Measurements from ENCODE around the gene DYNLT5.

DNA sequence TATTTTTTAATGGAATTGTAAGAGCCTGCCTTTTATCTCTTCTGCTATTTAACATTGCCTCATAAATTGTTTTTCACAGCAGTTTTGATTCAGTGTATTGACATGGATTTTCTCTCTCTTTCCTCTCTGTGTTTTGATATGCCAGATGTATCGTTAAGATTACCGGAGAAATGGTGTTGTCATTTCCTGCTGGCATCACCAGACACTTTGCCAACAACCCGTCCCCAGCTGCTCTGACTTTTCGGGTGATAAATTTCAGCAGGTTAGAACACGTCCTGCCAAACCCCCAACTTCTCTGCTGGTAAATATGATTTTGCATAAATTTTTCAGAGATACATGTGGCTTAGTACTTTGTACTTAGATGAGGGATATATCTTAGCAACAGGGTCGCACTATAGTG, 23.1 kb upstream of the DYNLT5 start:
- TF ChIP-seq, protein P1, sequence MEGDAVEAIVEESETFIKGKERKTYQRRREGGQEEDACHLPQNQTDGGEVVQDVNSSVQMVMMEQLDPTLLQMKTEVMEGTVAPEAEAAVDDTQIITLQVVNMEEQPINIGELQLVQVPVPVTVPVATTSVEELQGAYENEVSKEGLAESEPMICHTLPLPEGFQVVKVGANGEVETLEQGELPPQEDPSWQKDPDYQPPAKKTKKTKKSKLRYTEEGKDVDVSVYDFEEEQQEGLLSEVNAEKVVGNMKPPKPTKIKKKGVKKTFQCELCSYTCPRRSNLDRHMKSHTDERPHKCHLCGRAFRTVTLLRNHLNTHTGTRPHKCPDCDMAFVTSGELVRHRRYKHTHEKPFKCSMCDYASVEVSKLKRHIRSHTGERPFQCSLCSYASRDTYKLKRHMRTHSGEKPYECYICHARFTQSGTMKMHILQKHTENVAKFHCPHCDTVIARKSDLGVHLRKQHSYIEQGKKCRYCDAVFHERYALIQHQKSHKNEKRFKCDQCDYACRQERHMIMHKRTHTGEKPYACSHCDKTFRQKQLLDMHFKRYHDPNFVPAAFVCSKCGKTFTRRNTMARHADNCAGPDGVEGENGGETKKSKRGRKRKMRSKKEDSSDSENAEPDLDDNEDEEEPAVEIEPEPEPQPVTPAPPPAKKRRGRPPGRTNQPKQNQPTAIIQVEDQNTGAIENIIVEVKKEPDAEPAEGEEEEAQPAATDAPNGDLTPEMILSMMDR (IDR thresholded peaks at IDR 0.05) = no peak
- TF ChIP-seq POLR2A (IDR thresholded peaks at IDR 0.05) (no peak), EP300 (IDR thresholded peaks at IDR 0.05) (no peak)

Data from ovary (tissue), 3 donors.